ENCODE measurements around the gene SMAD9.

The SMAD9 gene

GRCh38 chr13:36882829-36883390 lies 37.1 kb downstream of the SMAD9 start:
- no peak for DNase-seq
- Mint-ChIP-seq H3K36me3 (ENCODE audit: low read depth) (peaks cover 29% of the 10 kb centered on the region), H3K27ac (peak overlapping the region; percentile 50), H3K27me3 (ENCODE audit: low read depth, poor library complexity) (peaks cover 7% of the 10 kb centered on the region), H3K9me3 (no peaks in the 10 kb centered on the region), H3K4me1 (peaks cover 40% of the 10 kb centered on the region), H3K4me3 (no peak overlapping the region)
- no peak for TF ChIP-seq CTCF (IDR thresholded peaks at IDR 0.05)

- Mint-ChIP-seq H3K36me3 (ENCODE audit: low read depth) (peaks cover 25% of the 10 kb centered on the region), H3K27ac (no peak overlapping the region), H3K27me3 (ENCODE audit: low read depth, poor library complexity) (peaks cover 7% of the 10 kb centered on the region), H3K4me1 (peaks cover 30% of the 10 kb centered on the region), H3K9me3 (no peaks in the 10 kb centered on the region), H3K4me3 (no peak overlapping the region)
- no peak for TF ChIP-seq CTCF (IDR thresholded peaks at IDR 0.05)
- no peak for DNase-seq
Observed at GRCh38 chr13:36880961-36881360, 39.1 kb downstream of the SMAD9 start.

- DNase-seq: no peak
- no peak for TF ChIP-seq CTCF (IDR thresholded peaks at IDR 0.05)
- H3K9me3 Mint-ChIP-seq: no peaks in the 10 kb centered on the region
- peaks cover 26% of the 10 kb centered on the region for H3K36me3 Mint-ChIP-seq (ENCODE audit: low read depth)
- no peak overlapping the region for H3K27ac Mint-ChIP-seq
- peaks cover 7% of the 10 kb centered on the region for H3K27me3 Mint-ChIP-seq (ENCODE audit: low read depth, poor library complexity)
- H3K4me1 Mint-ChIP-seq: peaks cover 24% of the 10 kb centered on the region
- H3K4me3 Mint-ChIP-seq: no peak overlapping the region
Observed at GRCh38 chr13:36879218-36879938, 40.7 kb downstream of the SMAD9 start.

GRCh38 chr13:36875961-36876360 lies 44.1 kb downstream of the SMAD9 start:
- H3K36me3 Mint-ChIP-seq (ENCODE audit: low read depth): peaks cover 42% of the 10 kb centered on the region
- peaks cover 12% of the 10 kb centered on the region for H3K4me1 Mint-ChIP-seq
- H3K27me3 Mint-ChIP-seq (ENCODE audit: low read depth, poor library complexity): peaks cover 6% of the 10 kb centered on the region
- H3K9me3 Mint-ChIP-seq: no peaks in the 10 kb centered on the region
- H3K4me3 Mint-ChIP-seq: no peak overlapping the region
- DNase-seq: no peak
- no peak for TF ChIP-seq CTCF (IDR thresholded peaks at IDR 0.05)
- H3K27ac Mint-ChIP-seq: no peak overlapping the region

GRCh38 chr13:36875431-36875830 lies 44.6 kb downstream of the SMAD9 start:
- Mint-ChIP-seq H3K36me3 (ENCODE audit: low read depth) (peaks cover 41% of the 10 kb centered on the region), H3K27me3 (ENCODE audit: low read depth, poor library complexity) (peaks cover 6% of the 10 kb centered on the region), H3K4me3 (no peak overlapping the region), H3K9me3 (no peaks in the 10 kb centered on the region), H3K4me1 (peaks cover 12% of the 10 kb centered on the region), H3K27ac (no peak overlapping the region)
- no peak for DNase-seq
- no peak for TF ChIP-seq CTCF (IDR thresholded peaks at IDR 0.05)

GRCh38 chr13:36872621-36873020 lies 47.4 kb downstream of the SMAD9 start:
- Mint-ChIP-seq H3K36me3 (ENCODE audit: low read depth) (peaks cover 23% of the 10 kb centered on the region), H3K27me3 (ENCODE audit: low read depth, poor library complexity) (peaks cover 3% of the 10 kb centered on the region), H3K4me3 (no peak overlapping the region), H3K27ac (peak overlapping the region; percentile 27), H3K9me3 (no peaks in the 10 kb centered on the region), H3K4me1 (peaks cover 12% of the 10 kb centered on the region)
- TF ChIP-seq CTCF (IDR thresholded peaks at IDR 0.05): no peak
- DNase-seq: peak; percentile 6

All from nephron progenitor cell (in vitro differentiated cells).